AG09319 (cell line): ENCODE results near the gene SLC35C1.
A peak's percentile ranks its signal among the peaks of the same experiment; 100 is the strongest.

ENCODE experiments used
- DNase-seq: peaks from one replicate; pipeline ENCODE4 v3.0.0-alpha.2; 2010; ENCODE audit warnings: low read depth; ENCODE audit errors: extremely low read depth
- TF ChIP-seq, protein P1 (sequence below): IDR thresholded peaks from 2 replicates; pipeline ENCODE4 v1.5.1; 2011; ENCODE audit warnings: low read depth, mild to moderate bottlenecking, inconsistent platforms, low read length, moderate library complexity

The SLC35C1 gene

GRCh38 chr11:45851228-45851627 is 46.3 kb downstream of the SLC35C1 start:
- TF ChIP-seq, protein P1, sequence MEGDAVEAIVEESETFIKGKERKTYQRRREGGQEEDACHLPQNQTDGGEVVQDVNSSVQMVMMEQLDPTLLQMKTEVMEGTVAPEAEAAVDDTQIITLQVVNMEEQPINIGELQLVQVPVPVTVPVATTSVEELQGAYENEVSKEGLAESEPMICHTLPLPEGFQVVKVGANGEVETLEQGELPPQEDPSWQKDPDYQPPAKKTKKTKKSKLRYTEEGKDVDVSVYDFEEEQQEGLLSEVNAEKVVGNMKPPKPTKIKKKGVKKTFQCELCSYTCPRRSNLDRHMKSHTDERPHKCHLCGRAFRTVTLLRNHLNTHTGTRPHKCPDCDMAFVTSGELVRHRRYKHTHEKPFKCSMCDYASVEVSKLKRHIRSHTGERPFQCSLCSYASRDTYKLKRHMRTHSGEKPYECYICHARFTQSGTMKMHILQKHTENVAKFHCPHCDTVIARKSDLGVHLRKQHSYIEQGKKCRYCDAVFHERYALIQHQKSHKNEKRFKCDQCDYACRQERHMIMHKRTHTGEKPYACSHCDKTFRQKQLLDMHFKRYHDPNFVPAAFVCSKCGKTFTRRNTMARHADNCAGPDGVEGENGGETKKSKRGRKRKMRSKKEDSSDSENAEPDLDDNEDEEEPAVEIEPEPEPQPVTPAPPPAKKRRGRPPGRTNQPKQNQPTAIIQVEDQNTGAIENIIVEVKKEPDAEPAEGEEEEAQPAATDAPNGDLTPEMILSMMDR, result no peak
- no peak for DNase-seq

GRCh38 chr11:45852018-45852711 is 47.2 kb downstream of the SLC35C1 start:
- TF ChIP-seq, protein P1, result no peak
- DNase-seq, result no peak

GRCh38 chr11:45852712-45853101 is 47.8 kb downstream of the SLC35C1 start:
- no peak for DNase-seq
- TF ChIP-seq, protein P1, result no peak

DNA sequence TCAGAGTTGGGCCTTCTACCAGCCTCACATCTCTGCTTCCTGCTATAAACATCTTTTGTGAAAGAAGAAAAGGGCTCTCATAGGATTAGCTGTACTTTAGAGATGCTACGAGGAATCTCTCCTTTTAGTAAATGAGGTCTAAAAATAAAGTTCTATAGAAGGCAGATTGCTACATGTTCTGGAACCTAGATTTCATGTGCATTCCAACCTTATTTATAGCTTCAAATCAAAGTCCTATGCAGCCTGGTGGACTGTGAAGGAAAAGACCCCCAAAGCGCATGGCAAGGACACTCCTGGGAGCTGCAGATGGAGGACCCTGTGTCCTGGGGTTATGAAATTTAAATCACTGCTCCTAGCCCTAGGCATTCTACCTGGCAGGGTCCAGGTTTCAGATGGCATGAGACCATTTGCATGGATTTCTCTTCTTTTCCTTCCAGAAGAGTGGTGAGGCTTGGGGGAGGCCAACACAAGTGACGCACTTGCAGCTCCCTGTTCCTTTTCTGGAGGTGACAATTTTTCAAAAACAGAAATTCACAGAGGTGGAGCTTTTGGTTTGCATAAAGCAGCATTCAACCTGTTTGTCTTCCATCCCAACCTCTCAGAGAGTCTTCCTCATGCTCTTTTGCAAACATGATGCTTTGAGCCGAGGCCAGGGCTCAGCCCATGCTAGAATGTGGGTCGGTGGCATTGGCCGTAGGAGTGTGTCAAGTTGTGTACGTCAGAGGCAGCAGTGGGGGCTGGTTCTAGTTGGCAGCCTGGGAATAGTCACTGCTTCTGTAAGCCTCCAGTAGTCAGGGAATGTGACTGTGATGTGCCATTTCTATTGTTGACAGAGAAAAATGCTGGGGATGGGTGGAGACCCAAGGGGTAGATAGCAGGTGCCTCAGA is 48.6 kb downstream of the SLC35C1 start:
- TF ChIP-seq, protein P1, result no peak
- no peak for DNase-seq

- TF ChIP-seq, protein P1, result no peak
- no peak for DNase-seq
Measured at GRCh38 chr11:45855308-45855707, 50.4 kb downstream of the SLC35C1 start.

DNA sequence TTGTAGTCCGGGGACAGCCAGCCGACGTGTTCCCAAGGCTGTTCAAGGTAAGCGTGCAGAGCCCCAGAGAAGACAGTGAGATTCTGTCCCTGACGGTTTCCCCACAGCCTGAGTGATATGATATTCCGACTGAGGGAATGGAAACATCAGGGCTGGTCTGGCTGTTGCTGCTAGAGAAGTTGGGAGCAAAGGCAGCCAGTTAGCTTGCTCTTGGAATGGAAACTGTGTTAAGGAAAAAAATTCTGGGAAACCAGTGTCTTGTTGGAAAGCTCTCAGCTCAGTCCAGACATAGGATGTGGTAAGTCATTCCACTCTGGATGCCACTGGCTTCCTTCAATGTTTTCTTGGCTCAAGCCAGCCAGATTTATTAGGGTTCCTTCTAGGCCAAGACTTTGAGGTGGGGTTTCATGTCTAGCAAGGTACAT is 51.1 kb downstream of the SLC35C1 start:
- no peak for DNase-seq
- TF ChIP-seq, protein P1, result no peak

GRCh38 chr11:45857961-45858474 is 53.1 kb downstream of the SLC35C1 start:
- peak; percentile 96 for DNase-seq

More at GRCh38 chr11:45857961-45858474, 53.1 kb downstream of the SLC35C1 start:
- TF ChIP-seq, protein P1, result no peak
